ENCODE data around the gene MSL2. TPM values are rescaled to one million over a fixed set of nuclear protein-coding genes. Genes with fewer than 3 reads are reported as not detected.
A peak's percentile ranks its signal among the peaks of the same experiment; 100 is the strongest.
"Not testable (repeated sequence)": the region's sequence is repeated elsewhere in the genome, so short reads cannot be mapped to it uniquely, and the experiment has no call there.

Gene MSL2
- total RNA-seq, 1 donor from 2014 or later = 40.2 TPM

DNA sequence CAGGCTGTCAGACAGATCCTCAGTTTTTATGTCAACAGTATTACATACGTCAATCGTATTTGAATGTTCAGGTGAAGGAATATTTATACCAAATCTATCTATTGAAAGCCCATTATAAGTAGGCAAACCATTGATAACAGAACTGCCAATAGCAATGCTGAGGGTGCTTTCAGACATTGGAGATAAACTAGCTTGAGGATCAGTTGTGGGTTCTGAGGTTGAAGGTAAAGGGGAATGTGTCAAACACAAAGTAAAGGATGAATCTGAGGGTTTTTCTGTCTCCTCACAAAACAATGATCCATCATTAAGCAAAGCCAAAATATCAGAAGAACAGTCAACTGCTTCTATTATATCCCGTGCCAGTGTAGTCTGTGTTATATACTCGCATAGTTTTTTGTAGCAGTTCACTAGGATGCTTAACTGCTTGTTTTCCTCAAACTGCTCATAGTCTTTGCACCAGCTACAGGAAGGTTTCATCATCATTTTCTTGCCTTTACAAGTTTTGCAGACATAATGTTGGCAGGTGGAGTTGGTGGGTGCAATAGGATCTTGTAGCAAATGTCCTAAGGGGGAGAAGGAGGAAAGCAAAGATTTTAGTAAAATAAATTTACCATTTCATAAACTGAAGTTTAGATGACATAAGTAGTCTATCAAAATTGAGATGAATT is 43.8 kb downstream of the MSL2 start:
- Mint-ChIP-seq H3K9me3 (no peaks in the 10 kb centered on the region), H3K36me3 (ENCODE audit: low read depth) (peaks cover 32% of the 10 kb centered on the region), H3K27ac (peak overlapping the region; percentile 11), H3K27me3 (ENCODE audit: insufficient read depth) (no peaks in the 10 kb centered on the region), H3K4me3 (no peak overlapping the region), H3K4me1 (ENCODE audit: low read depth) (peaks cover 53% of the 10 kb centered on the region)
- no peak for DNase-seq (ENCODE audit: low spot score)
- intact Hi-C loops (cut with micrococcal nuclease) = loop anchor here (2.0 to 5.0 kb wide), 3 partner anchors 42 to 100 kb away; partner anchors contain the start of gene PCCB

DNA sequence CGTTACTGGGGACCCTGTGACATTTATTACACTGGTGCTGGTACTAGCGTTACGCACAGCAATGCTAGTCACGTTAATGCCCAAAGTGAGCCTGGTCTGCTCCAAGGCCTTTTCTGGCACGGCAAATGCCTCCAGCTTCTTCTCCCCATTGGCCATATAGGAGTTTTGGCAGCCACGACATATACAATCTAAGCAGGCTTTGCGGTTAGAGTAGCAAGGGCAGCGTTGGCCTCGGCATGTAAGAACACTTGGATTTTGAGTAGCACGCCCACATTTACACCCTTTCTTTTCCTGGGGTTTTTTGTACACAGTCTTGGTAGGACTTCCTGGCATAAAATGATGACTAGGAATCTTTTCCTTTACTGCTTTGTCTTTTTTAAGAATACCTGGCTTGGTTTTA is 44.9 kb downstream of the MSL2 start:
- no peak for DNase-seq (ENCODE audit: low spot score)
- Mint-ChIP-seq H3K27ac (peak overlapping the region; percentile 22), H3K36me3 (ENCODE audit: low read depth) (peaks cover 32% of the 10 kb centered on the region), H3K27me3 (ENCODE audit: insufficient read depth) (no peaks in the 10 kb centered on the region), H3K4me1 (ENCODE audit: low read depth) (peaks cover 51% of the 10 kb centered on the region), H3K9me3 (no peaks in the 10 kb centered on the region), H3K4me3 (no peak overlapping the region)
- intact Hi-C loops (cut with micrococcal nuclease) = loop anchor here (5.0 kb wide), 2 partner anchors 49 to 101 kb away; partner anchors contain the start of gene PCCB

DNA sequence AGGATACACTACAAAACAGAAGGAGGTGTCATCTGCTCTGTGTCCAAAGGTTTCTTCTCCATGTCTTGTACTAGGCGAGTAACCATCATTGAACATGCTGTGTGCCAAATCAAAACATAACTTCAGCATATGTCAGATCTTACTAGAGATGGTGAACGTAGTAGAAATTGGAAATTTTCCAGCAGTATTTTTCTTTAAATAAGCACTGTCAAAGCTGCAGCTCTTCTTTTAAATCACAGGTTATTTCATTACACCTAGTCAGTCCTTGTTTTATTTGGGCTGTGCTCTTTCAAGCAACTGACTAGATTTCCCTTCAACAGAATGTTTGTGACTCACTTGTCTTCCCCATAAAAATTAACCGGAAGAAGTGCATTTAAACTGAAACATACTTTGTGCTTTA is 46.5 kb downstream of the MSL2 start:
- Mint-ChIP-seq H3K4me1 (ENCODE audit: low read depth) (peaks cover 44% of the 10 kb centered on the region), H3K27me3 (ENCODE audit: insufficient read depth) (no peaks in the 10 kb centered on the region), H3K27ac (peak overlapping the region; percentile 63), H3K9me3 (no peaks in the 10 kb centered on the region), H3K4me3 (no peak overlapping the region), H3K36me3 (ENCODE audit: low read depth) (peaks cover 38% of the 10 kb centered on the region)
- DNase-seq (ENCODE audit: low spot score) = no peak
- intact Hi-C loops (cut with micrococcal nuclease) = loop anchor here (5.0 kb wide), 2 partner anchors 47 to 103 kb away; partner anchors contain the start of gene PCCB

DNA sequence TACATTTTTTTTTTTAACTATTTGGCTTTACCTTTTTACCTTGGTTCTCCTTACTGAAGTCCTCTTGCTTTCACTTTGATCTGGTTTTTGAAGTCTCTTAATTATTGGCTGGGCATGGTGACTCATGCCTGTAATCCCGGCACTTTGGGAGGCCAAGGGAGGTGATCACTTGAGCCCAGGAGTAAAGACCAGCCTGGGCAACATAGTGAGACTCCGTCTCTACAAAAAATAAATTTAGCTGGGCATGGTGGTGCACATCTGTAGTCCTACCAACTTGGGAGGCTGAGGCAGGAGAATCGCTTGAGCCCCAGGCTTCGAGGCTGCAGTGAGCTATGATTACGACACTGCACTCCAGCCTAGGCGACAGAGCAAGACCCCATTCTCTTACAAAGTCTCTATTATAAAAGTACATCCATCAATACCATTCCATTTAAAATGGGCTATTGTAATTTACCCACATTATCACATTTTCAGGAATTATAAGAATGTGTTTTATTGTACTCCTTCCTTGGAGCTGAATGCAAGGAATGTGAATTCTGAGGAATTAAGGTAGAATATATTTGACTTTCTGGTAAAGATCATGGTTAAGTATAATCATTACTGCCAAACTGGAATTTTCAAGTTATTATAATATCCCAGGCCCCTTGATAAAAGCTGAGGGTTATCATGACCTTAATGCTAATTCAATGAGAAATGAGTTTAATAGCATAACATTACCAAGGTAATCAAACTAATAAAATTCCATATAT is 49.0 kb downstream of the MSL2 start:
- Mint-ChIP-seq H3K4me1 (ENCODE audit: low read depth) (peaks cover 35% of the 10 kb centered on the region), H3K4me3 (no peak overlapping the region), H3K27me3 (ENCODE audit: insufficient read depth) (no peaks in the 10 kb centered on the region), H3K27ac (no peak overlapping the region), H3K36me3 (ENCODE audit: low read depth) (peaks cover 30% of the 10 kb centered on the region), H3K9me3 (no peaks in the 10 kb centered on the region)
- intact Hi-C loops (cut with micrococcal nuclease) = no loop called here
- no peak for DNase-seq (ENCODE audit: low spot score)

DNA sequence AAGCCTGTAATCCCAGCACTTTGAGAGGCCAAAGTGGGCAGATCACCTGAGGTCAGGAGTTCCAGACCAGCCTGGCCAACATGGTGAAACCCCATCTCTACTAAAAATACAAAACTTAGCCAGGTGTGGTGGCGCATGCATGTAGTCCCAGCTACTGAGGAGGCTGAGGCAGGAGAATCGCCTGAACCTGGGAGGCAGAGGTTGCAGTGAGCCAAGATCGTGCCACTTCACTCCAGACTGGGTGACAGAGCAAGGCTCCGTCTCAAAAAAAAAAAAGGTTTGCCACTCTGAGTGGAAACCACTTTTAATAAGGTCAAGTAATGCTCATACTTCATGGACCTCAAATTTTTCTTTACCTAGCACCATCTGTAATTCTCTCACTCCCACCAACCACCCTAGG is 51.7 kb downstream of the MSL2 start:
- peaks cover 15% of the 10 kb centered on the region for H3K36me3 Mint-ChIP-seq (ENCODE audit: low read depth)

DNA sequence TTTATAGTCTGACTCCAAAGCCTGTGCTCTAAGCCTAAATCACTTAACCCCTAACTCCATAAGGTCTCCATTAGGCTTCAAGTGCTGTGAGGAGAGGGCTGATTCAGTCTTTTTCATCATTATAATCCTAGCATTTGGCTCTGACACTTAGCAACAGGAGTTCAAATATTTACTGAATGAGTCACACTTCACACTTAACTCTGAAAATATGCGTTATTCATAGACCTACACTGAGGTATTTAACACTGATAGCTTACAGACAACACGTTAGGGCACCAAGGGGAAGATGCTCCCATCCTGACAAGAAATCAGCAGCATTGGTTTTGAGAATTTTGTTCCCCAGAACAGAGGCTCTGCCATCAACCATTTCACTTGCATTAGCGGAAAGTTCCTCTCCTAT is 53.5 kb downstream of the MSL2 start:
- no peaks in the 10 kb centered on the region for H3K9me3 Mint-ChIP-seq
- intact Hi-C loops (cut with micrococcal nuclease) = no loop called here
- no peak overlapping the region for H3K4me3 Mint-ChIP-seq
- H3K27me3 Mint-ChIP-seq (ENCODE audit: insufficient read depth) = no peaks in the 10 kb centered on the region
- DNase-seq (ENCODE audit: low spot score) = no peak
- peaks cover 12% of the 10 kb centered on the region for H3K4me1 Mint-ChIP-seq (ENCODE audit: low read depth)
- peaks cover 7% of the 10 kb centered on the region for H3K36me3 Mint-ChIP-seq (ENCODE audit: low read depth)
- no peak overlapping the region for H3K27ac Mint-ChIP-seq

More for the DNA sequence above, 51.7 kb downstream of the MSL2 start:
- H3K4me3 Mint-ChIP-seq; intact Hi-C loops (cut with micrococcal nuclease); DNase-seq (ENCODE audit: low spot score); H3K27me3 Mint-ChIP-seq (ENCODE audit: insufficient read depth); H3K9me3 Mint-ChIP-seq; H3K27ac Mint-ChIP-seq: not testable (repeated sequence)
- H3K4me1 Mint-ChIP-seq (ENCODE audit: low read depth) = peaks cover 15% of the 10 kb centered on the region

DNA sequence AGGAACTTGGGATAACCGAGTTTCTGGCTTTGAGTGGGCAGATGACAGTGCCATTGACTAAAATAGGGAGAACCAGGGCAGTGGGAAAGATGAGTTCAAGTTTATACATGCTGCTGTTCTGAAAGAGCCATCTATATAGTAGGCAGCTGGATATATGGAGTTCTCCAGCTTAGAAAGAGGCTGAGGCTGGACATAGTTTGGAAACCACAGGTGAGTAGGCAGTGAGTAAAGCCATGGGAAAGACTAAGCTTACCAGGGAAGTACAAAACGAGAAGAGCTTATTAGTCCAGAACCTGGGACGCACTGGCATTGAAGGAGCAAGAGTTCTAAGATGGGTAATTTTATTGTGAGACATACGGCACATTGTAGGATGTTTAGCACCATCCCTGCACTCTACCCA is 54.2 kb downstream of the MSL2 start:
- no peak overlapping the region for H3K27ac Mint-ChIP-seq
- no peak overlapping the region for H3K4me3 Mint-ChIP-seq
- H3K9me3 Mint-ChIP-seq = no peaks in the 10 kb centered on the region
- peaks cover 7% of the 10 kb centered on the region for H3K36me3 Mint-ChIP-seq (ENCODE audit: low read depth)
- H3K27me3 Mint-ChIP-seq (ENCODE audit: insufficient read depth) = no peaks in the 10 kb centered on the region
- H3K4me1 Mint-ChIP-seq (ENCODE audit: low read depth) = peaks cover 12% of the 10 kb centered on the region
- intact Hi-C loops (cut with micrococcal nuclease) = no loop called here
- no peak for DNase-seq (ENCODE audit: low spot score)

DNA sequence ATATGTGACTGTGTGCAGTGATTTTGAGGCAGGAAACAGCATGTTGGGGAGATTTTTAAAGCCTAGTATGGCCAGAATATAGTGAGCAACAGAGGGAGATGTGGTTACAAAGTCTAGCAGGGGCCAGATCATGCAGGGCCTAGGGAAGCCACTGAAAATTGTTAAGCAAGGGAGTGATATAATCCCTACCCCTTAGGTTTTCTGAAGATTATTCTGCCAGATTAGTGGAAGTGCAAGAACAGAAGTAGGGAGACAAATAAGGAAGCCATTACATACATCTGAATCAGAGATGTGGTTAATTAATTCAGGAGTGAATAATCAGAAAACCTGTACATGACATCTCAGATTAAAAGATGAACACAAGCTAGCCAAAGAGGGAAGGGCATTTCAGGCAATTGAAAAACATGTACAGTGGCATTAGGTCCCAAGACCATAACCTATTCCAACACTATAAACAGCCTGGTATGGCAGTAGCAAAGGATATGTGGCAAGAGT is 54.8 kb downstream of the MSL2 start:
- no peak overlapping the region for H3K4me3 Mint-ChIP-seq
- peaks cover 7% of the 10 kb centered on the region for H3K36me3 Mint-ChIP-seq (ENCODE audit: low read depth)
- intact Hi-C loops (cut with micrococcal nuclease) = no loop called here
- H3K4me1 Mint-ChIP-seq (ENCODE audit: low read depth) = peaks cover 12% of the 10 kb centered on the region
- no peak for DNase-seq (ENCODE audit: low spot score)
- H3K27ac Mint-ChIP-seq = no peak overlapping the region
- no peaks in the 10 kb centered on the region for H3K27me3 Mint-ChIP-seq (ENCODE audit: insufficient read depth)
- H3K9me3 Mint-ChIP-seq = no peaks in the 10 kb centered on the region

DNA sequence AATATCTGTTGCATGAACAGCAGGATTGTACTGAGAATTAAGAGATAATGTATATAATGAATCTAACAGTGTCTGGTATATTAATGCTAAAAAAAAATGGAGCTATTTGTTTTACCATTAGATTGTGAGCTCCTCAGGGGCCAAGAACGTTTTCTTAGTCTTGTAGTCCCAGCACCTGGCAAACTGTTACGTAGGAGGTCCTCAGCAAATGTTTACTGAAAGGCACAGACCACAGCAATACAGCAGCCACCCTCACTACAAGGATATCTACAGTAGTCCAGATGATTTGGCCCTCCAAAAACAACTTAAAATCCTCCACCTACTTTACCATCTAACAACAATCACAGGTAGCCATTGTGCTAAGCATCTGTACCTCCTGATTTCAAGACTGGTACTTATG is 59.7 kb downstream of the MSL2 start:
- no peak overlapping the region for H3K4me3 Mint-ChIP-seq
- H3K4me1 Mint-ChIP-seq (ENCODE audit: low read depth) = peaks cover 13% of the 10 kb centered on the region
- no peaks in the 10 kb centered on the region for H3K36me3 Mint-ChIP-seq (ENCODE audit: low read depth)
- H3K27me3 Mint-ChIP-seq (ENCODE audit: insufficient read depth) = no peaks in the 10 kb centered on the region
- DNase-seq (ENCODE audit: low spot score) = no peak
- intact Hi-C loops (cut with micrococcal nuclease) = no loop called here
- no peak overlapping the region for H3K27ac Mint-ChIP-seq
- no peaks in the 10 kb centered on the region for H3K9me3 Mint-ChIP-seq

DNA sequence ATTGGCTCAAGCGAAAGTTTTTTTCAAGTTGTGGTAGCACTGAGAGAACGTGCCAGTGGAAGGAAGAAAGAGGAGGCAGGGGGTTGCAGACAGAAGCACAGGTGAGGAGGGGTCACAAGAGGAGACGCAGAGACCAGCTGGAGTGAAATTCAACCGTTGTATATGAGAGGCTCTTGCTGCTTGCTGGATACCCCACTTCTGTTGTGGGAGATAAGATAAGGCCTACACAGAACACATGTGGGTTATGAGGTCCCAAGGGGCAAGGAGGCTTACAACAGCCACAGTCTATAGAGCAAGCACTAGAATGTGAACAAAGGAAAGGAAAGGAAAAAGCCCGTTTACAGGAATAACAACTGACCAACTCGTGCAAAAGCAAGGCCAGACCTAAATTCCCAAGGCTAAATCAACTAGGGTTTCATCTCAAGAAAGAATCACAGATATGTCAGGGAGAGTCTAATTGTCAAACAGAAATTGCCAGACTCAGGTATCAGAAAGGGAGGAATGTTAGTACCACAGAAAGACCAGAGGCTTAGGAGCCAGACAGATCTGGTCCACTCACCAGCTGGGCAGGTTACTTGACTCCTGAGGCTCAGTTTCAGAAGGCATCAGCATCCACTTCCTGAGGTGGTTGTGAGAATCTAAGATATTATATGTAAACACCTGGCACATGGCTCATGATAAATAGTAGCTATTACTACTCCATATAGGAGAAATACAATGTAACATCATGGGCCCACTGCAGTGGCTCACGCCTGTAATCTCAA is 60.9 kb downstream of the MSL2 start:
- Mint-ChIP-seq H3K9me3 (no peaks in the 10 kb centered on the region), H3K4me3 (no peak overlapping the region), H3K36me3 (ENCODE audit: low read depth) (no peaks in the 10 kb centered on the region), H3K27ac (no peak overlapping the region), H3K27me3 (ENCODE audit: insufficient read depth) (no peaks in the 10 kb centered on the region), H3K4me1 (ENCODE audit: low read depth) (peaks cover 8% of the 10 kb centered on the region)
- DNase-seq (ENCODE audit: low spot score) = no peak
- intact Hi-C loops (cut with micrococcal nuclease) = no loop called here

DNA sequence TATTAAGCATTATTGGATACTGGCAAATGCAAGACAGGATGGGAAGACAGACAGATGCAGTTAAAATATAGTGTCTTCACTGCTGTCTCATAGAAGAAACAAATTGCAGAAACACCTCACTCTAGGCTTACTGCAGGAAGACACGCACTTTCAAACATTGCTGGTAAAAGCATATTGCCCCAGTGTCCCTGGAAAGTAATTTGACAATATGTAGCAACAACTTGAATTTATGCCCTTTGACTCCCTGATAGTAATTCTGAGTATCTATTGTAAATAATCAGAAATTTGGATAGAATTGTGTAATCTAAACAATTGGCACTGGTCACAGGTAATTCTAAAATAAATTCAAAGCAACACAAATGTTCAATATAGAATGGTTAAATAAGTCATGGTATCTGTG is 62.0 kb downstream of the MSL2 start:
- DNase-seq (ENCODE audit: low spot score) = no peak
- H3K27me3 Mint-ChIP-seq (ENCODE audit: insufficient read depth) = no peaks in the 10 kb centered on the region
- intact Hi-C loops (cut with micrococcal nuclease) = no loop called here
- no peaks in the 10 kb centered on the region for H3K9me3 Mint-ChIP-seq
- H3K27ac Mint-ChIP-seq = no peak overlapping the region
- H3K4me3 Mint-ChIP-seq = no peak overlapping the region
- H3K36me3 Mint-ChIP-seq (ENCODE audit: low read depth) = no peaks in the 10 kb centered on the region
- peaks cover 8% of the 10 kb centered on the region for H3K4me1 Mint-ChIP-seq (ENCODE audit: low read depth)

DNA sequence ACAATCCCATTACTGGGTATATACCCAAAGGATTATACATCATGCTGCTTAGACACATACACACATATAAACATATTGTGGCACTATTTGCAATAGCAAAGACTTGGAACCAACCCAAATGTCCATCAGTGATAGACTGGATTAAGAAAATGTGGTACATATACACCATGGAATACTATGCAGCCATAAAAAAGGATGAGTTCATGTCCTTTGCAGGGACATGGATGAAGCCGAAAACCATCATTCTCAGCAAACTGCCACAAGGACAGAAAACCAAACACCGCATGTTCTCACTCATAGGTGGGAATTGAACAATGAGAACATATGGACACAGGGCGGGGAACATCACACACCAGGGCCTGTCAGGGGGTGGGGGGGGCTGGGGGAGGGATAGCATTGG is 64.5 kb downstream of the MSL2 start:
- H3K4me1 Mint-ChIP-seq (ENCODE audit: low read depth); DNase-seq (ENCODE audit: low spot score); H3K4me3 Mint-ChIP-seq; H3K9me3 Mint-ChIP-seq; intact Hi-C loops (cut with micrococcal nuclease); H3K27me3 Mint-ChIP-seq (ENCODE audit: insufficient read depth); H3K27ac Mint-ChIP-seq; H3K36me3 Mint-ChIP-seq (ENCODE audit: low read depth): not testable (repeated sequence)

DNA sequence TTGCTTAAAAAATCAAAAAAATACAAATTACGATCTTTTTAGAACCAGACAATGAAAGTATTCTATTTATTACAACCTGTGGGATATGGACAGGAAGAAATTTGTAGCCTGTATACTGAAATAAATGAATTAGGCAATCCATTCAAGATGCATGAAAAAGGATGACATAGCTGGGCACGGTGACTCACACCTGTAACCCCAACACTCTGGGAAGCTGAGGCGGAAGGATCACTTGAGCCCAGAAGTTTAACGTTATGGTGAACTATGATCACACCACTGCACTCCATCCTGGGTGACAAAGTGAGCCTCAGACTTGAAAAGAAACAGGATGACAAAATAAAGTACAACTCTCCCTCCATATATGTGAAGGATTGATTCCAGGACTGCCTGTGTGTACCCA is 74.1 kb downstream of the MSL2 start:
- Mint-ChIP-seq H3K9me3 (peaks cover 3% of the 10 kb centered on the region), H3K27me3 (ENCODE audit: insufficient read depth) (peaks cover 9% of the 10 kb centered on the region), H3K4me1 (ENCODE audit: low read depth) (no peaks in the 10 kb centered on the region), H3K36me3 (ENCODE audit: low read depth) (no peaks in the 10 kb centered on the region), H3K27ac (no peak overlapping the region), H3K4me3 (no peak overlapping the region)
- no peak for DNase-seq (ENCODE audit: low spot score)
- intact Hi-C loops (cut with micrococcal nuclease) = no loop called here

Data from activated T-helper 1 cell treated with anti-CD3 and anti-CD28 coated beads, Interleukin-12 subunit alpha, Interleukin-12 subunit beta, Interleukin-2, Interleukin-4 antibody, amounts not matched to agents 30 ng/mL and 10 ng/mL and 1 ng/mL, durations not matched to agents 14 hours and 24 hours and 36 hours (primary cell).